Stimulated activated CD8-positive, alpha-beta memory T cell treated with anti-CD3 and anti-CD28 coated beads, Interleukin-12 subunit alpha, Interleukin-12 subunit beta, amount 100 ng/mL, for 1 hour (primary cell): ENCODE measurements around the gene ALKAL2.

ENCODE experiments used
- DNase-seq: peaks from one replicate; pipeline ENCODE4 v3.0.0-alpha.2; 2020; ENCODE audit warnings: low read depth

The ALKAL2 gene

GRCh38 chr2:290090-290722, 2.3 kb upstream of the ALKAL2 start:
- DNase-seq, result peak; percentile 18

- DNase-seq, result no peak
These were observed 1.6 kb upstream of the ALKAL2 start for GRCh38 chr2:289362-290089.

- DNase-seq, result no peak
These were observed 969 bp upstream of the ALKAL2 start for GRCh38 chr2:288758-289361.

- DNase-seq, result no peak
These were observed 413 bp downstream of the ALKAL2 start for GRCh38 chr2:287471-287885.

GRCh38 chr2:286774-287392, 1.0 kb downstream of the ALKAL2 start:
- DNase-seq, result no peak

- DNase-seq, result no peak
These were observed 1.9 kb downstream of the ALKAL2 start for GRCh38 chr2:286035-286434.

- DNase-seq, result no peak
These were observed 2.4 kb downstream of the ALKAL2 start for GRCh38 chr2:285531-285930.

GRCh38 chr2:284896-285492, 2.9 kb downstream of the ALKAL2 start:
- DNase-seq, result no peak

- no peak for DNase-seq
These were observed 3.7 kb downstream of the ALKAL2 start for GRCh38 chr2:283996-284794.

- DNase-seq, result no peak
These were observed 5.3 kb downstream of the ALKAL2 start for GRCh38 chr2:282371-283263.

GRCh38 chr2:281381-281780, 6.5 kb downstream of the ALKAL2 start:
- no peak for DNase-seq

- DNase-seq, result no peak
These were observed 7.2 kb downstream of the ALKAL2 start for GRCh38 chr2:280650-281110.

GRCh38 chr2:279956-280649, 7.8 kb downstream of the ALKAL2 start:
- no peak for DNase-seq

GRCh38 chr2:279366-279765, 8.5 kb downstream of the ALKAL2 start:
- DNase-seq, result no peak

GRCh38 chr2:278927-279320, 9.0 kb downstream of the ALKAL2 start:
- DNase-seq, result no peak

- no peak for DNase-seq
These were observed 9.5 kb downstream of the ALKAL2 start for GRCh38 chr2:278312-278926.

- no peak for DNase-seq
These were observed 12.4 kb downstream of the ALKAL2 start for GRCh38 chr2:275466-275865.

GRCh38 chr2:274503-274902, 13.4 kb downstream of the ALKAL2 start:
- DNase-seq, result no peak

- DNase-seq, result no peak
These were observed 14.6 kb downstream of the ALKAL2 start for GRCh38 chr2:273333-273732.

GRCh38 chr2:271917-272316, 16.0 kb downstream of the ALKAL2 start:
- no peak for DNase-seq
